BLaER1 (cell line): Measurements from ENCODE around the gene TMCO6.
"Not testable (repeated sequence)": the region's sequence is repeated elsewhere in the genome, so short reads cannot be mapped to it uniquely, and the experiment has no call there.

Source experiments
- H3K27ac ChIP-seq: shearing (Covaris generic); formaldehyde crosslinking; 2 replicates; pipeline ENCODE4 v1.8.1; 2022
- H3K27me3 ChIP-seq: shearing (Covaris generic); formaldehyde crosslinking; 2 replicates; pipeline ENCODE4 v1.8.1; 2022
- H3K36me3 ChIP-seq: shearing (Covaris generic); formaldehyde crosslinking; 2 replicates; pipeline ENCODE4 v1.8.1; 2022
- H3K4me1 ChIP-seq: shearing (Covaris generic); formaldehyde crosslinking; 2 replicates; pipeline ENCODE4 v1.8.1; 2022
- H3K4me2 ChIP-seq: shearing (Covaris generic); formaldehyde crosslinking; 2 replicates; pipeline ENCODE4 v1.8.1; 2022
- H3K4me3 ChIP-seq: shearing (Covaris generic); formaldehyde crosslinking; 2 replicates; pipeline ENCODE4 v1.8.1; 2022
- H3K9ac ChIP-seq: shearing (Covaris generic); formaldehyde crosslinking; 2 replicates; pipeline ENCODE4 v1.8.1; 2022
- H3K9me3 ChIP-seq: shearing (Covaris generic); formaldehyde crosslinking; 2 replicates; pipeline ENCODE4 v1.8.1; 2022
- H4K20me1 ChIP-seq: shearing (Covaris generic); formaldehyde crosslinking; 2 replicates; pipeline ENCODE4 v1.8.1; 2022
- Cebpa-rat ChIP-seq: shearing (Covaris generic); IDR thresholded peaks from 2 replicates; pipeline ENCODE4 v1.8.1; 2022

Gene TMCO6

DNA sequence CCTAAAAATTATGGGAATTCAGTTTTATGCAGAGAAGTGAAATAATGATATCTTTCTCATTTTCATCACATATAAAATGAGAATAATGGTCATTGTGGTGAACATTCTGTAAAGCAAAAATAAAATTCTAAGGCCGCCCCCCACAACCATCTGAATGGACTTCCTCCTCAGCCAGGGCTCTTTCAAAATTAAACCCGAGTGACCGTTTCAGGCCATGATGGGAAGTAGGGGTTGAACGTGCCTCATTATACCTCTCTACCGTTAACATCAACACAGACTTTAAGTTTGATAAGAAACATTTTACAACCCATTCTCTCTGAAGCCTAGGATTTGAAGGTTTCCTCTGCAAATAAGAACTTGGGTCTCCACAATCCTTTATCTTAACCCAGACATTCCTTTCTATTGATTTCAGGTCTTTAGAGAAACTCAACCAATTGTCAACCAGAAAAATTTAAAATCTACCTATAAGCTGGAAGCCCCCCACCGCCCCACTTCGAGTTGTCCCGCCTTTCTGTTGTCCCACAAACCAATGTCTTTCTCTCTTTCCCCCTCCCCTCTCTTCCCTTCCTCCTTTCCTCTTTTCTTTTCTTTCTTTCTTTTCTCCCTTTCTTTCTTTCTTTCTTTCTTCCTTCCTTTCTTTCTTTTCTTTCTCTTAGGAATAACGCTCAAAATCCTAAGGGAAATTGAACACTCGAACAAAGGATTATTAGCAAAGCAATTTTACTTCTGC, 1.7 kb upstream of the TMCO6 start:
- no peak overlapping the region for H3K9ac ChIP-seq
- H3K9me3 ChIP-seq: peaks cover 10% of the 10 kb centered on the region
- peaks cover 29% of the 10 kb centered on the region for H3K4me1 ChIP-seq
- H3K4me2 ChIP-seq: no peak overlapping the region
- no peak for TF ChIP-seq Cebpa-rat
- no peaks in the 10 kb centered on the region for H4K20me1 ChIP-seq
- H3K4me3 ChIP-seq: no peak overlapping the region
- no peak overlapping the region for H3K27ac ChIP-seq
- H3K27me3 ChIP-seq: peaks cover 20% of the 10 kb centered on the region
- peaks cover 17% of the 10 kb centered on the region for H3K36me3 ChIP-seq

DNA sequence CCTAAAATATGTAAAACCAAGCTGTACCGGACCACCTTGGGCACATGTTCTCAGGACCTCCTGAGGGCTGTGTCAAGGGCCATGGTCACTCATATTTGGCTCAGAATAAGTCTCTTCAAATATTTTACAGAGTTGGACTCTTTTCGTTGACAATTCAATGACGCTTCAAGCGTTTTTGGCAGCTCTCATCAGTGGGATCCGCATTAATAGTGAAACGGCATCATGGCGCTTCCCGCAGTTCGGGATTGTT, 428 bp upstream of the TMCO6 start:
- peak overlapping the region; percentile 62 for H3K27ac ChIP-seq
- H3K9me3 ChIP-seq, H4K20me1 ChIP-seq, H3K27me3 ChIP-seq: not testable (repeated sequence)
- H3K4me1 ChIP-seq: peaks cover 29% of the 10 kb centered on the region
- peak overlapping the region; percentile 65 for H3K4me2 ChIP-seq
- H3K4me3 ChIP-seq: peak overlapping the region; percentile 47
- H3K36me3 ChIP-seq: peaks cover 30% of the 10 kb centered on the region
- H3K9ac ChIP-seq: peak overlapping the region; percentile 33; the same call in 1 of the 2 replicates

DNA sequence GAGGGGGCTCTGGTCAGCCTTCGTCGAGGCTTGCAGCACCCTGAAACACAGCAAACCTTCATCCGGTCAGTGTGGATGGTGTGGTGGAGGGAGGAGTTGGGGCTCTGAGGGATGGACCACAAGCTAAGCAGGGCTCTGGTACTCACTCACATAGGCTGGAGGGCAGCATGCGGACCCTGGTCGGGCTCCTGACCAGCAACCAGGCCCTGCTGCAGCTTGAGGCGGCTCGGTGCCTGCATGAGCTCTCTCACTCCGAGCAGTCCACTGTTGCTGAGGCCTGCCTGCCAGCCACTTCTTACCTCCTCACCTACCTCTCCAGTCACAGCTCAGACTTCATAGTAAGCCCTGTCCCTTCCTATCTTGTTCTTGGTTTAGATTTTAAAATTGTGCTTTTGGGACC, 2.5 kb downstream of the TMCO6 start:
- TF ChIP-seq Cebpa-rat: no peak
- no peak overlapping the region for H3K4me3 ChIP-seq
- H4K20me1 ChIP-seq: peaks cover 25% of the 10 kb centered on the region; the same call in 1 of the 2 replicates
- H3K36me3 ChIP-seq: peaks cover 51% of the 10 kb centered on the region
- no peak overlapping the region for H3K4me2 ChIP-seq
- peak overlapping the region; percentile 3; the same call in 1 of the 2 replicates for H3K9ac ChIP-seq
- no peaks in the 10 kb centered on the region for H3K27me3 ChIP-seq
- H3K9me3 ChIP-seq: no peaks in the 10 kb centered on the region
- no peak overlapping the region for H3K27ac ChIP-seq
- H3K4me1 ChIP-seq: peaks cover 43% of the 10 kb centered on the region

- peaks cover 30% of the 10 kb centered on the region; the same call in 1 of the 2 replicates for H4K20me1 ChIP-seq
- TF ChIP-seq Cebpa-rat: no peak
- H3K4me1 ChIP-seq: peaks cover 44% of the 10 kb centered on the region
- H3K36me3 ChIP-seq: peaks cover 51% of the 10 kb centered on the region
- no peak overlapping the region for H3K4me3 ChIP-seq
- no peaks in the 10 kb centered on the region for H3K27me3 ChIP-seq
- no peak overlapping the region for H3K4me2 ChIP-seq
- no peak overlapping the region for H3K27ac ChIP-seq
- no peaks in the 10 kb centered on the region for H3K9me3 ChIP-seq
- H3K9ac ChIP-seq: no peak overlapping the region
Observed at GRCh38 chr5:140642718-140643117, 3.5 kb downstream of the TMCO6 start.

DNA sequence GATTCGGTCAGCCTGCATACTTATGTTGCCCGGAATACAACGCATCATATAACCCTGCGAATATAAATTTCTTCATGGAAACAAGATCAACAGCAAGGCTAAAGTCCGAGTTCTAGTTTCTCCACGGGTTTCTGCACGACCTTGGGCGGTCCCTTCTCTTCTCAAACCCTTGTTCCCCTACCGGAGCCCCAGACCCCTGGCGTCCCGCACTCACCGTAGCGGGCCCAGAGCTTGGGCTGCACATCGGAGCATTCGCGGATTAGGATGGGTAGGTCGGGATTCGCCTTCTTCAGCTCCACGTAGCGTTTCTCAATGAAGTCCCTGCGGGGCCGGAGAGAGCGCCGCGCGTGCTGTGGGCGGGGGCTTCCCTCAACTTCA, 7.8 kb downstream of the TMCO6 start:
- Histone ChIP-seq H3K27ac (peak overlapping the region; percentile 73), H3K4me3 (peak overlapping the region; percentile 82), H3K9me3 (no peaks in the 10 kb centered on the region), H3K36me3 (peaks cover 71% of the 10 kb centered on the region), H4K20me1 (peaks cover 30% of the 10 kb centered on the region; the same call in 1 of the 2 replicates), H3K4me2 (peak overlapping the region; percentile 90), H3K27me3 (no peaks in the 10 kb centered on the region), H3K4me1 (peaks cover 27% of the 10 kb centered on the region), H3K9ac (peak overlapping the region; percentile 83)
- TF ChIP-seq Cebpa-rat: no peak

GRCh38 chr5:140658870-140659269, 19.6 kb downstream of the TMCO6 start:
- peaks cover 4% of the 10 kb centered on the region for H3K4me1 ChIP-seq
- no peak overlapping the region for H3K4me3 ChIP-seq
- no peak overlapping the region for H3K4me2 ChIP-seq
- H4K20me1 ChIP-seq: no peaks in the 10 kb centered on the region
- no peaks in the 10 kb centered on the region for H3K27me3 ChIP-seq
- no peak for TF ChIP-seq Cebpa-rat
- H3K27ac ChIP-seq: no peak overlapping the region
- H3K9me3 ChIP-seq: no peaks in the 10 kb centered on the region
- no peak overlapping the region for H3K9ac ChIP-seq
- peaks cover 97% of the 10 kb centered on the region for H3K36me3 ChIP-seq

GRCh38 chr5:140660371-140660770, 21.1 kb downstream of the TMCO6 start:
- not testable (repeated sequence) for H3K9ac ChIP-seq, H3K9me3 ChIP-seq, H3K27me3 ChIP-seq, H3K27ac ChIP-seq, H3K4me3 ChIP-seq, H4K20me1 ChIP-seq, H3K4me2 ChIP-seq
- Histone ChIP-seq H3K36me3 (peaks cover 82% of the 10 kb centered on the region), H3K4me1 (peaks cover 11% of the 10 kb centered on the region)

- Histone ChIP-seq H3K27ac (peak overlapping the region; percentile 83), H3K27me3 (no peaks in the 10 kb centered on the region), H3K36me3 (peaks cover 70% of the 10 kb centered on the region), H3K4me2 (peak overlapping the region; percentile 85), H3K9me3 (no peaks in the 10 kb centered on the region), H4K20me1 (peaks cover 34% of the 10 kb centered on the region), H3K4me1 (peaks cover 31% of the 10 kb centered on the region), H3K4me3 (peak overlapping the region; percentile 91), H3K9ac (peak overlapping the region; percentile 87)
- no peak for TF ChIP-seq Cebpa-rat
Observed at GRCh38 chr5:140664030-140664358, 24.7 kb downstream of the TMCO6 start.

- Histone ChIP-seq H3K9ac (peak within 1 kb of the TSS; percentile 87), H3K9me3 (no peaks in the 10 kb centered on the region), H3K4me2 (peak within 1 kb of the TSS; percentile 85), H3K27ac (peak within 1 kb of the TSS; percentile 83), H4K20me1 (peaks cover 40% of the 10 kb centered on the region), H3K4me1 (peaks cover 31% of the 10 kb centered on the region), H3K4me3 (peak within 1 kb of the TSS; percentile 91), H3K27me3 (no peaks in the 10 kb centered on the region), H3K36me3 (peaks cover 70% of the 10 kb centered on the region)
- TF ChIP-seq Cebpa-rat: no peak
Observed at GRCh38 chr5:140664359-140665119, 25.3 kb downstream of the TMCO6 start, which contains the start of gene WDR55. TSS of gene WDR55 (plus strand) at chr5:140664904. CDS start at chr5:140664913, 9 bp downstream.

DNA sequence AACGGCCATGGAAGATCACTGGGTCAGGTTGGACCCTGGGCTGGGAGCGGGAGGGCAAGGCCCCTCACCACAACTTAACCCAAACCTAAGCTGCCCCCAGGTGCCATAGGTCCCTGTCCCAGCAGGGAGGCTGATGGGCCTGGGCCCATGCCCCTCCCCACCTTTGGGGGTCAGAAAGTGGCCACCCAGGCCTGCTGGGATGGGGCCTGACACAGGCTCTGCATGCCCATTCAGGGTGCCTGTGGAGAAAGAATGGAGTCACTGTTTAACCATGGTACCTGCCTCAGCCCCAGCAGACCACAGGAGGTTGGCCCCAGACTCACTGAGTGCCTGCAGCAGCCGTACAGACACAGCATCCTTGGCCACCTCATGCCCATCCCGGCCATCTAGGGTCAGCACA, 31.8 kb downstream of the TMCO6 start:
- H3K4me2 ChIP-seq, H3K9me3 ChIP-seq, H3K27ac ChIP-seq, H3K9ac ChIP-seq, H3K27me3 ChIP-seq, H3K4me3 ChIP-seq: not testable (repeated sequence)
- H4K20me1 ChIP-seq: peaks cover 56% of the 10 kb centered on the region
- peaks cover 95% of the 10 kb centered on the region for H3K36me3 ChIP-seq
- H3K4me1 ChIP-seq: peaks cover 13% of the 10 kb centered on the region
